Measurements from ENCODE around the gene BATF.

Gene BATF

GRCh38 chr14:75535164-75535898 lies 13.1 kb downstream of the BATF start:
- no peak for DNase-seq

DNA sequence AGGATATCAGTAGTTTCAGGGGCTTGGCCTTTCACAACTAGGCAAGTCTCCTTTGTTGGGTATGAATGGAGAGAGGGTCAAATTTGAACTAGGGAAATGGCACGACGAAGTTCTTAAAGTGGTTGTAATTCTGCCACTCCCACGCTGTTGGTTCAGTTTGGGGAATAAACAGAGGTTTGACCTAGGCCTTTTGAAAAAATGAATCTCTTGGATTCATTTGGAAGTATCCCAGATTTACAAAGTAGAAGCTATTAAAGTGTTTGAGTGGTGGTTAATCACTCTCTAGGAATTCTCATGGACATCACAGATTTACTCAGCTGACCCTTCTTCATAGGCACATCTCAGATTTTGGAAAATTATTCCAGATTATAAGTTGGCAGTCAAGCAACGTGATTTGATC lies 14.8 kb downstream of the BATF start:
- no peak for DNase-seq

GRCh38 chr14:75539162-75539560 lies 16.9 kb downstream of the BATF start:
- no peak for DNase-seq

DNA sequence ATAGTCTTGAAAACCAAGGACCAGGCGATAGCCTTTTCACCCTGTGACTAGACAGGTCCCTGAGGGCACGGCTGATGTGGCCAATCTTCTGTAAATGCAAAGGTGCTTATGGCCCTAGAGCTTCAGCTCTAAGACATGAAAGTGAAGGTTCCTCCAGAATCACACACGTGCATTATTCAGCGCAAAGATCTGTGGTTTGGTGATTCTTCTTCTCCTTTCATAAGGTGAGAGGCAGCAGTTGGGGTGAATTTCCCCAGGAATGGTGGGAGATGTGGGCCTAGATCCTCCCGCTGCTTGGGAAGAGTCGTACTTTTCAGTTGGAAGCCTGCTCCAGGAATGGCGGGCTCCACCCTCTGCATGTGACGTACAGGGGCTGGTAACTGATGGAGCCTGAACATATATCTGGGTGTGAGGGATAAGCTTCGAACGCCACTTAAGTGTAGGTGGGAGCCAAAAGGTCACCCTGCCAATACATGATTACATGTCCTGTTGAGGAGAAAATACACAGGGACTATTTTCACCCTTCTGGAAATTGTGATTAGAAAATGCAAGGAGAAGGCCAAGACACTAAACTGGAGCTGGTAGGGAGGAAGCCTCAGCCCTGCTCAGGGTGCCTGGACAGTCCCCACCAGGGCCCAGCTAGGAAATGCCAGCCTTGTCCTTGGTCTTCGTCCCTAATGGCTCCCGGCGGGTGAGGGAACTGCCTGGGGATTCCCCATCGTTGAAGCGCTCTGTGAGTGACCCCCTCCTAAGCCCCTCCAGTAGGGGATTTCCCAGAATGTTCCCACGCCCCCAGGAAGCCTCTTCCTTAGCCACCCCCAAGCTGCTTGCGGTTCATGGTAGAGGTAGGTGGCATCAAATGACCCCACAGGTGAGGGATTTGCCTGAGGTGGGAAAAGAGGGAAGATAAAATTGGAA lies 17.6 kb downstream of the BATF start:
- DNase-seq: peak; percentile 20

DNA sequence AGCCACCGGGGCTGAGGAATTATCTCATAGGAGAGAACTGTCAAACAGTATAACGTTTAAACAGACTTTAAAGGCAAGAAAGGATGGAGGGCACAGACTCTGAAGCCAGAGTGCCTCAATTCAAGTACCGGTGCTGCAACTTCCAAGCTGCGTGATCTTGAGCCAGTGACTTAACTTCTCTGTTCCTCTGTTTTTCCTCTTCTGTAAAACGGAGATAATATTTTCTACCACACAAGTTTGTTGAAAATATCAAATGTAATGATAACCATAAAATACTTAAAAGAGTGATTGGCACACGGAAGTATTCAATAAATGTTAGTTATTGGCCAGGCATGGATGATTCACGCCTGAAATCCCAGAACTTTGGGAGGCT lies 18.2 kb downstream of the BATF start:
- no peak for DNase-seq

DNA sequence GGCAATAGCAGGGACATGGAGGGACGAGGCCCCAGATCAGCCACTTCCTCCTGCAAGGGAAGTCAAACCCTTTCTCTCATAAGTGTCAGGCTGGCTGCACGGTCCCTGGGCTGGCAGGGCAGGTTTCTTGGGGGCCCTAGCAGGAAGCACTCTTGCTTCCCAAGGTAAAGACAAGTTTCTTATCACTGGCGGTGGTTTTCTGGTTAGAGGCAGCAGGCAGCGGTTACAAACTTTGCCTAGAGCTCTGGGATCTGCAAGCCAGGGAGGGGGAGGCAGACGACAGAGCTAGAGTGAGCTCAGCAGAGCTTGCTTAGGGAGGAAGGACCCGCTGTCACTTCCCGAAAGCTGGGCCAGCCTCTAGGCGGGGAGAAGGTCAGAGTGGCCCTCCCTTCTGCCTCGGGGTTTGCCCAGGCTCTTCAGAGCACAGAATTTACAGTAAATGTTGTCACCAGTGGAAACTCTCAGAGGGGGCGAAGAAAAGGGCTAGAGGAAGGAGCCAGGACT lies 20.4 kb downstream of the BATF start:
- peak; percentile 49 for DNase-seq

DNA sequence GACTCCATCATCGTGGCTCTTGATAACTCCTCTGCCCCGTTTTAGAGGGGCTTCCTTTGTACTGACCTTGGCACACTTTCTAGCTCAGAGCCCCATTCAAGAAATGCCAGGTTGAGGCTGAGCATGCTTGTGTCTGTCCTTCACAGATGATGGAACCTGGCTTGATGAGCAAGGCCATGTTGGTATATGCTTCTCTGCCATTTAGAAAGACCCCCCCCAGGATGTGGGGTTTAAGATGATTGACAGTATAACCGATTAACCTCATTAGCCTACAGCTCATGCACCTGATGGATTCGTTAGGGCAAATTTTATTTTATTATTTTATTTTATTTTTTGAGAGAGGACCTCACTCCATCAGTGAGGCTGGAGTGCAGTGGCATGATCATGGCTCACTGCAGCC lies 21.0 kb downstream of the BATF start:
- DNase-seq: no peak

DNA sequence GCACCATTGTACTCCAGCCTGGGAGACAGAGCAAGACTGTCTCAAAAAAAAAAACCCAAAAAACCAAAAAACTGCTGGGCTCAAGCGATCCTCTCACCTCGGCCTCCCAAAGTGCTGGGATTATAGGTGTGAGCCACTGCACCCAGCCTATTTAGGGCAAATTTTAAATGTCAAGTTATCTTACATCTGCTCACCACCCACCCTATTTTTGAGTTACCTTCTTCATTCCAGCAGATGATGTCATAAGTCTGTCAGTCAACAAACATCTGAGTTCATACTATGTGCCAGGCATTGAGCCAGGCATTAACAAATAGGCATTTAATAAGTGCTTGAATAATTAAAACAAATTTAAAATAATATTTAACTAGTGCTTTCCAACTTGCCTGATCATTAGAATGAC lies 21.5 kb downstream of the BATF start:
- no peak for DNase-seq

GRCh38 chr14:75545907-75546306 lies 23.6 kb downstream of the BATF start:
- no peak for DNase-seq

DNA sequence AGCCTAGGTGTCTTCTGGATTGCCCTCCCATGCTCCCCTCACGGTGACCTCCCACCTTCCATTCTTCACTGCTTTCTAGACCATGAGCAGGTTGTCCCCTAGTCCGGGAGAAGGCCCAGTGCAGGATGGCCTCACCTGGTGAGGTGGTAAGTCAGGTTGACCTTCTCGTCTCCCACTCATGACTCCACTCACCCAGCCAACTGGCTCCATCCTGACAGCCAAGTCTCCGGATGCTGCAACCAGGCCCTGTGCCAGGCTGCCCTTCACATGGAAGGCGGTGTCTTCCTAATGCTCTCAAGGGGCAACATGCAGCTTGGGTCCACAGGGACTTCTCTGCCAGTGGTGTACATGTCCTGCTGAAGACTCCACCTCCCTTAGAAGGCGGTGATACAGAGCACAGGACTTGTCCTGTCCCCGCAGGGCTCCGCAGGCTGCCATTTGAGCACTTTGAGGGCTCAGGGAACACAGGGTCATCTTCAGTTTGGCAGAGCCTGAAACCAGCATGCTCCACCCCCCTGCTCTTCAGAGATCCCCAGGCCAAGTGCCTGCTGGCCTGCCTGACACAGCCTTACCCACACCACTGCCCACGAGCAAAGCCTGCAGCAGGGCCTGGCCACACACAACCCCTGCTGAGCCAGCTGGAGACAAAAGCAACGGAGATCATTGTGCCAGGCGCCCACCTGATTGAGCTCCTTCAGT lies 25.4 kb downstream of the BATF start:
- no peak for DNase-seq

DNA sequence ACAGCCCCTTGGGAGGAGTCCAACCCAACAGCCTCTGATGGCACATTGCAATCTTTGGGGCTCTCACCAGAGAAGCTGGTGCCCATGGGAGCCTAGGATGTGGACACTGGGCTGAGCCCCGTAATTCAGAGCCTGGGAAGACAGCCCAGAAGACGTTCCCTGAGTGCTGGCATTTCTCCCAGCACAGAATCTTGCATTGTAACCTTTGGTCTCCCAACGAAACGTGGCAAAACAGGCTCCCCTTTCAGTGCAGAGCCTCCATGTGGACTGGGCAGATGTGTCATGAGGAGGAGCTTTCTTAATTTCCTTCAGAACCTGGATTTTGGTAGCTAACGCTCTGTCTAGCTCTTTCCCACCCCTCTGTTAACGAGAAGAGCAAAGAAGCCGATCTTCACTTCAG lies 26.3 kb downstream of the BATF start:
- DNase-seq: no peak

- no peak for DNase-seq
Observed at GRCh38 chr14:75549169-75549568, 26.9 kb downstream of the BATF start.

DNA sequence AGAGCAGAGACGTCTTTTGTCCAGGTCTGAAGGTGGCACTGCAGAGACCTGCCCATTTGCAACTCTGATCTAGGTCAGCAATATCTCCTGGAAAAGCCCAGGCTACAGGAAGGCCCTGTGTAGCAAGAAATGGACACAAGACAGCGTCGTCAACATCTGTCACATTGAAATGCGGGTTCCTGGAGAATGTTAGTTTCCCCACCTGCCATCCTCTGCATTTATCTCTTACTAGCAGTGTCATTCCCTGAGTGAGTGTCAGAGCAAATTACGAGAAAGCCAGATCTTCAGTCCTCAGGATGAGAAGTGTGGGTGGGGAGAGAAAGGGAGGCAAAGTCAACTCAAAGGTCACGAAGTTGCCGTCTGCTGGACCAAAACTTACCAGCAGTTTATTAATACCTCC lies 28.8 kb downstream of the BATF start:
- DNase-seq: no peak

DNA sequence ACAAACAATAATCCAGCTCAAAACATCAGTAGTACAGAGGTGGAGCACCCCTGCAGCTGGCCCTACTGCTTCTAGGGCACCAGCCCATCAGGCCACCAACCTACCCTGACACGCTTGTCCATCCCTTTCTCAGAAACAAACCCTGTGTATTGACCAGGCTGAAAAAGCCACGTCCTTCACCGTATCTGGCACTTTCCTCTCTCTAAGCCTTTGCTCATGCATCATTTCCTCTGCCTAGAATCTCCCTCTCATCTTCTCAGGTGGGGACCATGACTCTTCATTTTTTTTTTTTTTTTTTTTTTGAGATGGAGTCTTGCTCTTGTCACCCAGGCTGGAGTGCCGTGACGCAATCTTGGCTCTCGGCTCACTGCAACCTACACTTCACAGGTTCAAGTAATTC lies 30.9 kb downstream of the BATF start:
- no peak for DNase-seq

GRCh38 chr14:75553761-75554364 lies 31.6 kb downstream of the BATF start:
- DNase-seq: no peak

DNA sequence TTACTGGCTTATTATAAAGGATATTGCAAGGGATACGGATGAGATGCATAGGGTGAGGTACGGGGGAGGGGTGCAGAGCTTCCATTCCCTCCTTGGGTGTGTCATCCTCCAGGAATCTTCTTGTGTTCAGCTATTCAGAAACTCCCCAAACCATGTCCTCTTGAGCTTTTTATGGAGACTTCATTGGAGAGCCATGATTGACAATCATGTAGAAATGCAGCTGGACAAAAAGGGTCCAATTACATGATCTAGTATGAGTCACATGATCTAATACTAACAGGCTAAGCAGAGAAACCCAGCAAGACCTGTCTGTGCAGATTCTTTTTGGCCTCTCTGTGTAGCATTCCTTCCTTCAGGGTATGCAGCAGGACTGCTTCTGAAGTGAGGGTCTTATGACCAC lies 32.2 kb downstream of the BATF start:
- DNase-seq: no peak

DNA sequence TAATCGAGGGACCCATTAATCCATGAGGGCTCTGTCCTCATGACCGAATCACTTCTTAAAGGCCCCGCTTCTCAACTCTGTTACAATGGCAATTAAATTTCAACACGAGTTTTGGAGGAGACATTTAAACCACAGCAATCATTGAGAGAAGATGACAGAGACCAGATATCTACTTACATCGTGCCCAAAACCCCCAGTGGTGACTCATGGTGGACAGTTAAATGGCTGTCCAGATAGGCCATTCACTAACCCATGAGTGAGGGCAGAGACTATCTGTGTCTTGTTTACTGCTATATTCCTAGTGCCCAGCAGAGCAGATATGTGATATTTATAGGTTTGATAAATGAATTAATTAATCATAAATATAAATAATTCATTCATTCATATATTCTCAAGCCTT lies 36.2 kb downstream of the BATF start:
- no peak for DNase-seq

GRCh38 chr14:75559045-75559444 lies 36.8 kb downstream of the BATF start:
- no peak for DNase-seq

GRCh38 chr14:75559451-75560222 lies 37.4 kb downstream of the BATF start:
- DNase-seq: no peak

GRCh38 chr14:75561013-75561432 lies 38.8 kb downstream of the BATF start:
- no peak for DNase-seq

GRCh38 chr14:75562089-75562488 lies 39.8 kb downstream of the BATF start:
- no peak for DNase-seq

GRCh38 chr14:75562489-75562888 lies 40.2 kb downstream of the BATF start:
- no peak for DNase-seq
